ENCODE measurements around the gene EGFL6.

- no peak for TF ChIP-seq CTCF (IDR thresholded peaks at IDR 0.05)
- no peak for TF ChIP-seq POLR2A (IDR thresholded peaks at IDR 0.05)
These were observed 46.6 kb upstream of the EGFL6 start for GRCh38 chrX:13522811-13523210.

Measured in testis (tissue), 2 donors.